GM18909 (cell line): ENCODE data around the gene STK11IP.
A peak's percentile ranks its signal among the peaks of the same experiment; 100 is the strongest.
"Not testable (repeated sequence)": the region's sequence is repeated elsewhere in the genome, so short reads cannot be mapped to it uniquely, and the experiment has no call there.

Experiments
- ATAC-seq: cut with Tn5 transposase; IDR thresholded peaks from one replicate; pipeline ENCODE4 v1.9.1; 2021; ENCODE audit warnings: mild to moderate bottlenecking; ENCODE audit not compliant: unreplicated experiment, poor library complexity

Gene STK11IP

GRCh38 chr2:219644801-219645480 is 47.3 kb downstream of the STK11IP start:
- no peak for ATAC-seq

GRCh38 chr2:219645631-219646527 is 48.2 kb downstream of the STK11IP start:
- no peak for ATAC-seq

GRCh38 chr2:219648176-219648575 is 50.5 kb downstream of the STK11IP start:
- ATAC-seq: no peak

DNA sequence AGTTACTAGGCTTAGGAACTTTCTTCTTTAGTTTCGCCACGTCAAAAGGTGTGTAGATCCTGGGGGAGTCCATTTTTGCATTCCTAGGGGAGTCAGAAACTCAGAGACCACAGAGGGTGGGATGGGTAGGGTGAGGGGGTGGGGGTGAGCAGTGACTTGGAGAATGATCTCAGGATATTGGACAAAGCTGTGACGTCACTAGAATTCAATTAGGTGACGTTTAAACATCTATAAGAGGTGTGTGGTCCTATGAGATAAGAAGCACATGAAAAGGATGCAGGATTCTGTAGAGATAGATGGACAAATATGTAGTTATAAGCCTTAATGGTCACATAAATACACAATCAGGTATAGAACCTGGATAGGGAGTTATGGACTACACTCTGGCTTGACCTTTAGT is 51.3 kb downstream of the STK11IP start:
- no peak for ATAC-seq

DNA sequence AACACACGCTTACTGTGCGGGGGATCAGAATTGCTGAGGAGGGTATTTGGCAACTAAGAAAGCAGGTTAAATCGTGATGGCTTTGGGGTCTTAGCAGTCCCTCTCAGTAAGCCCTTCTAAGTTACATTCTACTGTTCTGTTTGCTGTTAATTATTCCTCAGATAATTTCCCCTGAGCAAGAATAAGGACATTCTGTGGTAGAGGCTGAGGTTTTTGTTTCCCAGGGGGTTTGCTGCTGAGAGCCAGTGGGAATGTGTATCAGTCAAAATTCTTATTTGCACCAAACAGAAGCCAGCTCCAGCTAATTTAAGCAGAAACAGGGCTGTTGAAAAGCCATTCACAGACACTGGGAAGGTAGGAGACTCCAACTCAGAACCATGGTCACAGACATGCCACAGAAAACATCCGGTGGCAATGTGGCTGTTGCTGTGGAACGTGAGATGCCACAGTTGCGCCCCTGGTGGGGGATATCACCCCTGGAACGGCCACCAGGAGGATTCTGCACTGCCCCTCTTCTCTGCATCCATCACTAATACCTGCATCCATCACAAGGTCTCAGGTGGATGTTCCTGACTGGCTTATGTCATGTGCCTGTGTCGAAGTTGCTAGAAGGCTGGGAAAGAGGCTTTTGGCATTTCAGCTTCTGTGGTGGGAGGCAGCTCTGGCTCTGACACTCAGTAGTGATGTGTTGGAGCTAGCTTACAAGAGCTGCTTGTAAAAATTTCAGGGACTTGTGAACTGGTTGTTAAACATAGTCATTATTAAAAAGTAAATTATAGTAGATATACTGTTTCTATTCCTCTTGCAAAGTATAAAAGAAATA is 53.0 kb downstream of the STK11IP start:
- no peak for ATAC-seq

- not testable (repeated sequence) for ATAC-seq
Measured at GRCh38 chr2:219651656-219652055, 54.0 kb downstream of the STK11IP start.

- no peak for ATAC-seq
Measured at GRCh38 chr2:219656526-219656925, 58.9 kb downstream of the STK11IP start.

GRCh38 chr2:219658196-219658846 is 60.7 kb downstream of the STK11IP start:
- no peak for ATAC-seq

- no peak for ATAC-seq
Measured at GRCh38 chr2:219658874-219659273, 61.2 kb downstream of the STK11IP start.

DNA sequence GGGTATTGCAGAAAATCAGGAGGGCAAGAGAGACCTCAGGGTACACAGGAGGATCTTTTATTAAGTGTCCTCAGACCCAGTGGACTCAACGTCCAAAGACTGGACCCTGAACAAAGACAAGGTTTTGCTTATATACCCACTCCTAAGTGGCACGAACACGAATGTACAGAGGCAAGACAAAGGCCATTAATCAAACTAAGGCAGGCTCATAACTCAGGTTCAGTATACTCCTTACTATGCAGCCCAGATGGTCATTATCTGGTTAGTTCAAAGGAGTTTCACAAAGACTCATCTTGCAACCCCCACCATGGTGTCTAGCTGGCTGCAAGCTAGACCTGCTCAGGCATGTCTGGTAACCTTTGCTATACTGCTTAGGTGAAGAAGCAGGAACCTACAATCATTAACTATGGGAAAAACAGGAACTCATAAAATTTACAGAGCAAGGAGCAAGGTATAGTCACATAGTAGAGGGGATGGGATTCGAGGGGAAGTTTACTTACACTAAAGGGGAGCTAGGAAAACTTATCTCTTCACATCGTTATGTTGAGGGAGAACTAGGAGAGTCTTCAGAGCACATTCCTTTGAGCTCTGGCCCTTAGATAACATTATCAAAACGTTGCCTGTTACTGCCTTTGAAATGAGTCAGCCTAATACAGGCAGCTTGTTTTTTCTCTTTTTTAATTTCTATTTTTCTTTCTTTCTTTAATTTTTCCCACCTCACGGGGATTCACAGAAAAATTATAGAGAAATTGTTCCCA is 63.7 kb downstream of the STK11IP start:
- ATAC-seq: peak; percentile 94

DNA sequence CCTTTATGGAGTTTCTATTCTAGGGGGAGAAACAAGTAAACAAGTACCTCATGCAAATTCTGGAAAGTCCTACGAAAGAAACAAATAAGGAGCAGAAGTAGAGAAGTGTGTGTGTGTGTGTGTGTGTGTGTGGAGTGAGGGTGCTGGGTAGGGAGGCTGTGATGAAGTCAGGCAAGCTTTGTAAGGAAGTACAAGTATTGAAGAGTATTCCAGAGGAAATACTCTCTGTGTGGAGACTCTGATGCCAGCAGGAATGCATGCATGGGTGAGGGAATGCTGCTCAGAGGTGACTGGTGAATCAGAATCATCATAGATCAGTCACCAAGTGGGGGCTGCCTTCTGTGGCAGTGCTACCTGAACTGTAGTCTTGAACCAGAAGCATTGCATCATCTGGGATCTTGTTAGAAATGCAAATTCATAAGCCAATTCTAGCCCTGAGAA is 64.3 kb downstream of the STK11IP start:
- peak; percentile 21 for ATAC-seq

GRCh38 chr2:219662566-219662965 is 64.9 kb downstream of the STK11IP start:
- ATAC-seq: no peak

GRCh38 chr2:219663116-219663762 is 65.6 kb downstream of the STK11IP start:
- no peak for ATAC-seq

DNA sequence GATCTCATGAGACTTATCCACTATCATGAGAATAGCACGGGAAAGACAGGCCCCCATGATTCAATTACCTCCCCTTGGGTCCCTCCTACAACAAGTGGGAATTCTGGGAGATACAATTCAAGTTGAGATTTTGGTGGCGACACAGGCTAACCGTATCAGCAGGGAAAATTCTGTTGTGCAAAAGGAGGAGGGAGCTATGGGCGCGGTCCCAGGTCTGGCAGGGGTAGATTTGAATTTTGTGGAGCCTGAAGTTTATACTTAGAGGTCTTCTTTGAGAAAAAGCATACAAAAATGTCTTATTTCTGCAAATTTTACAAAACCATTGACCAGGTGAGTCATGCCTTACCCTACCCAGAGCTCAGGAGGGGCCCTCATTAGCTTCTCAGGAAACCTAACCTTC is 66.4 kb downstream of the STK11IP start:
- no peak for ATAC-seq

DNA sequence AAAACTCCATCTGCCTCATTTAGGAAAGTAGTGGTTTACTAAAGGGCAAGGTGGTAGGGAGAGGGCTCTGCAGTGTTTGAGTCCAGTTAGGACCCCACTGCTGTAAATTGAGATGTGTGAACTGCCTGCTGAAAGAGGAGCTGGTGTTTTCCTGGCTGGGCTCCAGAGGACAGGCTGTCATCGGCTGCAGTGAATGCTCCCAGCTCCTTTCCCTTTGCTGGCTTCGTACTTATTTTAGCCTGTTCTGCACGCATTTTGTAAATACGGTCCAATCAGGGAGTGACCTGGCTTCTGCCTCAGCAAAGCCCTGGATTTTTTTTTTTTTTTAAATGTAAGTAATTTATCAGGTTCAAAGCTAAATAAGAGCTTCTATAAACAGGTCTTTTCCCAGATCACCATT is 67.3 kb downstream of the STK11IP start:
- ATAC-seq: no peak

DNA sequence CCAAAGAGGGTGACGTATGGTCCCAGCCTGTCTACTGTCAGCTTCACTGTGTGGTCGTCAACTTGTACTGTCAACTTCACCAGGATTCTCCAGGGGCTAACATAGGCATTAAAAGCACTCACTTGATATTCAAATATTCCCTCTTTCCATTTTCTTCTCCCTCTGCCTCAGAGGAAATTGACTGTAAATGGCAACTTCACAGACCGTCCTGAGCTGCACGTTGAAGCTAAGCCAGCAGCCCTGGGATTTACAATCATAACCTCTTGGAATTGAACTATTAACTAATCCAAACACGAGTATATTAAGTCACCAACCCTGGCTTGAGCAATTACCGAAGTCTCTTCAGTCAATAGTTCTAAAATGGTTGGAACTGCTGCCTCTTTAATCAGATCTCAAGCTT is 68.3 kb downstream of the STK11IP start:
- no peak for ATAC-seq
